ENCODE measurements around the gene SULT1C3.

DNA sequence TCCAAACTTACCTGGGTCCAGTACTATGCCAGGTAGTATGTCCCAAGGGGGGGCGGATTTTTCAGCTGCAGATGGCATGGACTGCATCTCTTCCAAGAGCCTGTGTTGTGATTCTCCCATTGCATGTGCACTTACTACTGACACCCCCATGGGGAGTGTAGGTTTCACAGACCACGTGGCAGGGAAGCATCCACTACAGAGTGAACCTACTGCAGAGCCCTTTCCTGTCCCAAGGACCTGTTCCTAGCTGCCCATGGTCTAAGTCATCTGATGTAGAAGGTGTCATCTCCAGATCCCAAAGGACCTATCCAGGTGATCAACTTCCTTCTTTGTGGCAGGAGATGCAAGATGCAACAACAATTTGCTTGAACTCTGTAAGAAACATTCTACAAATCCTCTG, 9.9 kb upstream of the SULT1C3 start:
- no peak for TF ChIP-seq CEBPB (IDR thresholded peaks at IDR 0.05)
- TF ChIP-seq, protein P1, sequence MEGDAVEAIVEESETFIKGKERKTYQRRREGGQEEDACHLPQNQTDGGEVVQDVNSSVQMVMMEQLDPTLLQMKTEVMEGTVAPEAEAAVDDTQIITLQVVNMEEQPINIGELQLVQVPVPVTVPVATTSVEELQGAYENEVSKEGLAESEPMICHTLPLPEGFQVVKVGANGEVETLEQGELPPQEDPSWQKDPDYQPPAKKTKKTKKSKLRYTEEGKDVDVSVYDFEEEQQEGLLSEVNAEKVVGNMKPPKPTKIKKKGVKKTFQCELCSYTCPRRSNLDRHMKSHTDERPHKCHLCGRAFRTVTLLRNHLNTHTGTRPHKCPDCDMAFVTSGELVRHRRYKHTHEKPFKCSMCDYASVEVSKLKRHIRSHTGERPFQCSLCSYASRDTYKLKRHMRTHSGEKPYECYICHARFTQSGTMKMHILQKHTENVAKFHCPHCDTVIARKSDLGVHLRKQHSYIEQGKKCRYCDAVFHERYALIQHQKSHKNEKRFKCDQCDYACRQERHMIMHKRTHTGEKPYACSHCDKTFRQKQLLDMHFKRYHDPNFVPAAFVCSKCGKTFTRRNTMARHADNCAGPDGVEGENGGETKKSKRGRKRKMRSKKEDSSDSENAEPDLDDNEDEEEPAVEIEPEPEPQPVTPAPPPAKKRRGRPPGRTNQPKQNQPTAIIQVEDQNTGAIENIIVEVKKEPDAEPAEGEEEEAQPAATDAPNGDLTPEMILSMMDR (IDR thresholded peaks at IDR 0.05): no peak
- TF ChIP-seq CHD2 (IDR thresholded peaks at IDR 0.05; ENCODE audit: low read length, partially characterized antibody): no peak
- TF ChIP-seq ZFP36 (IDR thresholded peaks at IDR 0.05; ENCODE audit: borderline replicate concordance, partially characterized antibody): no peak
- no peak for TF ChIP-seq EP300 (IDR thresholded peaks at IDR 0.05)

Measured in A549 (cell line).